ENCODE results near the gene TNNT3. TPM values are rescaled to one million over a fixed set of nuclear protein-coding genes. Genes with fewer than 3 reads are reported as not detected.

The TNNT3 gene
- total RNA-seq, 2 experiments from 2014 or later = 6.6 to 9.7 TPM

DNA sequence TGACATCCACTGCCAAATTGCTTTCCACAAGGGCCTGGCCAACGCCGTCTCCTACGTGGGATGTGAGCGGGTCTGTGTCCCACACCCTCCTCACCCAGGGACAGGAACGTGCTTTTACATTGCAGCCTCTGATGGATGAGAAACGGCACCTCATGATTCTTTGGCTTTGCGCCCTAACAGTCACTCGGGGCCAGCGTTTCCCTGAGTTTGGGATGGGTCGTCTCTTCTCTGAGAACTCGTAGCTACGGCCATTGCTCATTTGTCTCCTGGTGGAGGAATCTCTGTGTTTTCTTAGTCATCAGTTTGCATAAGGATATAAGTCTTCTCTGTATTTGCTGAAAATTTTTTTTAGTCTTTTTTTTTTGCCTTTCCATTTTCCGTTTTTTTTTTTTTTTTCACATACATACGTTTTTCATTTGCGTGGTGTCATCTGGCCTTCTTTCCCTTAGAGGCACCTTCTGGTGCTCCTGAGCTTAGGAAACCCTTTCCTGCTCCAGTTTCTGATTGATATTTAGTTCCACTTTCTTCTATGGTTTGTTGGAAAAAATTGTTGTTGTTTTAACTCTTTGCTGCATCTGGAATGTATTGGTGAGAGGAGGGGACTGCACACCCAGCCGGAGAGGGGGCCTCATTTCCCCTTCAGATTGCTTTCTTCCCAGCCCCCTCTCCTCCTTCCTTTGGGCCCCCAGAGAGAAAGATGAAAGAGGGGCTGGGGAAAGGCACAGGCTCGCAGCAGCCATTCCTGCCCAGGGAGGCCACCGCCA, 12.0 kb downstream of the TNNT3 start:
- CTCF ChIA-PET = interaction anchor here (1.2 kb wide), 1 partner anchor 49 kb away, joined by 4 read pairs; no protein-coding TSS in a partner anchor
- Mint-ChIP-seq H3K27ac (no peak overlapping the region), H3K4me3 (no peak overlapping the region), H3K9me3 (no peaks in the 10 kb centered on the region), H3K27me3 (peaks cover 19% of the 10 kb centered on the region), H3K4me1 (no peaks in the 10 kb centered on the region), H3K36me3 (ENCODE audit: low read depth) (no peaks in the 10 kb centered on the region)
- POLR2A ChIA-PET = no interaction called here
- no peak for DNase-seq

DNA sequence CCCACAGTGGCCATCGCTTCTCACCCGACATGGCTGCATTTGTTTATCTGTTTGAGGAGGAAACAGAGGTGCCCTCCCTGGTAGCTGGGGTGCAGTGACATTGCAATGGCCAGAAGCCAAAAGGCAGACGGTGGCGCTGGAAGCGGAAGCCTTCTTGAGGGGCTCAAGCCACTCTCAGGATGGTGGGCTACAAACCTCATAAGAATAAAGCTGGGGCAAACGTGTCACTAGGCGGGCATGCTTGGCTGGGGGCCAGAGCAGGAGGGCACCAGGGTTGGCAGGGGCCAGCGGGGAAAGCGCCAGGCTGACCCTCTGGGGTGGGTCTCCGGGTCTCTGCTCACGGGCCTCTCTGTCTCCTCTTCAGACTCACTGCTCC, 12.6 kb downstream of the TNNT3 start:
- Mint-ChIP-seq H3K4me1 (no peaks in the 10 kb centered on the region), H3K36me3 (ENCODE audit: low read depth) (no peaks in the 10 kb centered on the region), H3K9me3 (no peaks in the 10 kb centered on the region), H3K4me3 (no peak overlapping the region), H3K27ac (no peak overlapping the region), H3K27me3 (peaks cover 19% of the 10 kb centered on the region)
- DNase-seq = no peak
- POLR2A ChIA-PET = no interaction called here
- CTCF ChIA-PET = interaction anchor here (1.2 kb wide), 1 partner anchor 50 kb away, joined by 4 read pairs; no protein-coding TSS in a partner anchor

DNA sequence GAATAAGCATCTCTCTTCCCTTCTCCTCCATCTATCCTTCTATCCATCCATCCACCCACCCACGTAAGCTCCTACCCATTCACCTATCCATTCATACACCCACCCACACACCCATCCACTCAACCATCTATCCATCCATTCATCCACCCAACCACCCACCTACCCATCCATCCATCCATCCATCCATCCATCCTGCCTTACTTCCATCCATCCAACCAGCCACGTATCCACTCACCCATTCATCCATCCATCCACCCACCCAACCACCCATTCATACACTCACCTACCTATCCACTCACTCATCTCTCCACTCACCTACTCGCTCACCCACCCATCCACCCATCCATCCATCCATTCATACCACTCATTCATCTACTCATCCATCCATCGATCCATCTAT, 13.2 kb downstream of the TNNT3 start:
- Mint-ChIP-seq H3K36me3 (ENCODE audit: low read depth) (no peaks in the 10 kb centered on the region), H3K4me3 (no peak overlapping the region), H3K27ac (no peak overlapping the region), H3K4me1 (no peaks in the 10 kb centered on the region), H3K27me3 (peaks cover 19% of the 10 kb centered on the region), H3K9me3 (no peaks in the 10 kb centered on the region)
- ChIA-PET POLR2A (interaction anchor here (1.1 kb wide), 1 partner anchor 16 kb away, joined by 3 read pairs; no protein-coding TSS in a partner anchor), CTCF (no interaction called here)
- DNase-seq = no peak

DNA sequence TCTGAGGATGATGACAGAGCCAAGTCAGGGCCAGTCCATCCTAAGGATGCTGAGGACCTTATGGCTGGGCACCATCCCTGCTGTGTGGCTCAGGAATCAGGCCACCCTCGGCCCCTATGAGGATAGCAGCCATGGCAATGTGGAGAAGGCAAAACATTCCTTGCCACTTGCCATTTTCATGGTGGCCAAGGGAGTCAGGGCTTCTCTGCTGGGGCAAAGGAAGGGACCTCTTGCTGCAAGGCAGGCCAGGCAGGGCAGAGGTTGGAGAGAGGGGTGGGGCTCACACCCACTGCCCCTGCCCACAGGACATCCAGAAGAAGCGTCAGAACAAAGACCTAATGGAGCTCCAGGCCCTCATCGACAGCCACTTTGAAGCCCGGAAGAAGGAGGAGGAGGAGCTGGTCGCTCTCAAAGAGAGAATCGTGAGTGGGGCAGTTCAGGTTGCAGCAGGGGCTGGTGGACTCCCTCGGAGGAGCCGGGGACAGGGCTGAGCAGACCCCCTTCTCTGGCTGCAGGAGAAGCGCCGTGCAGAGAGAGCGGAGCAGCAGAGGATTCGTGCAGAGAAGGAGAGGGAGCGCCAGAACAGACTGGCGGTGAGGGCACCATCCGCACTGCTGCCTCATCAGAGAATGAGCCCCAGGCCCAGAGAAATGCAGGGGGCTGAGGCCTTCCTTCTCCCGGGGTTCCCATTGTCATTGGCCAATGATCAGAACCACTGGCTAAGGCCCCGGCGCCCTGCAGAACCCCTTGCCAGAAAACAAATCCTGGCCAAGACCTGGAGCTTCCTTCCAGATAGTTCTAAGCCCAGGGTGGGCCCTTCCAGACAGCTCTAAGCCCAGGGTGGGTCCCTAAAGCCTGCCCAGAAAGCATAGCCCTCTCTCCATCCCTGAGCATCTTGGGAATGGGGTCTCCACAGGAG, 14.2 kb downstream of the TNNT3 start:
- peaks cover 19% of the 10 kb centered on the region for H3K27me3 Mint-ChIP-seq
- H3K4me1 Mint-ChIP-seq = no peaks in the 10 kb centered on the region
- no peak for DNase-seq
- no peak overlapping the region for H3K4me3 Mint-ChIP-seq
- no peak overlapping the region for H3K27ac Mint-ChIP-seq
- ChIA-PET CTCF (no interaction called here), POLR2A (interaction anchor here (1.1 kb wide), 1 partner anchor 17 kb away, joined by 3 read pairs; no protein-coding TSS in a partner anchor)
- H3K36me3 Mint-ChIP-seq (ENCODE audit: low read depth) = no peaks in the 10 kb centered on the region
- H3K9me3 Mint-ChIP-seq = no peaks in the 10 kb centered on the region

DNA sequence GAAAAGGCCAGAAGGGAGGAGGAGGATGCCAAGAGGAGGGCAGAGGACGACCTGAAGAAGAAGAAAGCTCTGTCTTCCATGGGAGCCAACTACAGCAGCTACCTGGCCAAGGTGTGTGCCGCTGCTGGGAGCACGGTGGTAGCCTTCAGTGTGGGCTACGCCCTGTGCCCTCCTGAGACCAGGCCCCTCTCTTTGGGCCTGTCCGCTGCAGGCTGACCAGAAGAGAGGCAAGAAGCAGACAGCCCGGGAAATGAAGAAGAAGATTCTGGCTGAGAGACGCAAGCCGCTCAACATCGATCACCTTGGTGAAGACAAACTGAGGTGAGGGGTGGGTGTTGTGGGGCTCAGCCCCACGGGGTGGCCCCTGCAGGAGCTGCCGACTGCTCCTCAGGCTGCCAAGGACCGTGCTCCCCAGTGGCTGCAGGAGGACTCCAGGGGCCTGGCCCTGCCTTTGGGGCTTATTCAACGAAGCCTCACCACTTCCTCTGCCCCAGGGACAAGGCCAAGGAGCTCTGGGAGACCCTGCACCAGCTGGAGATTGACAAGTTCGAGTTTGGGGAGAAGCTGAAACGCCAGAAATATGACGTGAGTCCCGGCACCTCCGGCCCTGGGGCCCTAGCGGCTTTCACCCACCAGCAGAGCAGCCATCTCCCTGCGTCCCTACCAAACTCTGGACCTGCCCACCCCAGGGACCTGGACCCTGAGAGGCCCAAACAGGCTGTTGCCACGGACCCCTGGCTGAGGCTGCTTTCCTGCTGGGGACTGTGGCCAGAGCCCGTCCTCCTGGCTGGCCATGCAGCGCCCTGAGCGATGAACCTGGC, 15.0 kb downstream of the TNNT3 start:
- Mint-ChIP-seq H3K9me3 (no peaks in the 10 kb centered on the region), H3K27ac (no peak overlapping the region), H3K4me1 (peaks cover 3% of the 10 kb centered on the region), H3K27me3 (peaks cover 19% of the 10 kb centered on the region), H3K36me3 (ENCODE audit: low read depth) (no peaks in the 10 kb centered on the region), H3K4me3 (no peak overlapping the region)
- ChIA-PET CTCF (no interaction called here), POLR2A (no interaction called here)
- DNase-seq = no peak

DNA sequence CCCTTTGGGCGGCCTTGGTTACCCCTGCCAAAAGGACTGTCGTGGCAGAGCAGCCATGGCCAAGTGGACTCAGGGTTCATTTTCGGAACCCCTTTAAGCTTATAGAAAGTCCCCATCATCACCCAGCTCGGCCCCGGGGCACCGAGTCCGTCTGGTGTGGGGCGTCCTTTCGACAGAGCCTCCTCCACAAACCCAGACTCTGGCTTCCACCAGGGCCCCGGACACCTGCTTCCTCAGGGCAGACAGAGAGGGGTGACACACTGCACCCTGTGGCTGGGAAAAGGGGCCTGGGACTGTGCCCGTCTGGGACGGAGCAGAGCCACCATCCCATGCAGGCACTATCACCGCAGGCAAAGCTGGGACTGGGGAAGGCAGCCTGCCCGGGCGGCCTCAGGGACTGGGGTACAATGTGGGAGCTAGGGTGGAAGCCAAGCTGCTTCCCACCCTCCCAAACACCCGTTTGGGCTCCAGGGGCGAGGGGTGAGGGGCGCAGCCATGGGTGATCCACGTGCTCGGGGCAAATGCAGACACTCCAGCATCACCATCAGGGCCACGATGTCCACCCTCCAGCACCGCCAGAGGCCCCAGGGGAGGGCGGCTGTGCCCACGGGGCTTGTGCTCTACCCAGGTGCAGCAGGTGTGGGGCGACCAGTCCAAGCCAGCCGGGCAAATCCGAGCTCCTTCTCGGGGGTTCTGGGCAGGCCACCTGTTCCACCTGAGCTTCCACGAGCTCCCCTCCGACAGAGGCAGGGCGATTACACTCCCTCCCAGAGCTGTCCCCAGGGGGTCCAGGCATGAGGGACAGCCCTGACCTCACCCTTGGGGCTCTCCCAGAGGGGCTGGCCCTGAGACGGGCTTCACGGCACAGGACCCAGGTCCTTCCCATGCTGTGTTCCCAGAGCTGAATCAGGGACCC, 15.9 kb downstream of the TNNT3 start:
- no peak overlapping the region for H3K27ac Mint-ChIP-seq
- no peak overlapping the region for H3K4me3 Mint-ChIP-seq
- H3K9me3 Mint-ChIP-seq = no peaks in the 10 kb centered on the region
- CTCF ChIA-PET = no interaction called here
- peaks cover 18% of the 10 kb centered on the region for H3K27me3 Mint-ChIP-seq
- no peaks in the 10 kb centered on the region for H3K36me3 Mint-ChIP-seq (ENCODE audit: low read depth)
- POLR2A ChIA-PET = no interaction called here
- DNase-seq = no peak
- peaks cover 3% of the 10 kb centered on the region for H3K4me1 Mint-ChIP-seq

DNA sequence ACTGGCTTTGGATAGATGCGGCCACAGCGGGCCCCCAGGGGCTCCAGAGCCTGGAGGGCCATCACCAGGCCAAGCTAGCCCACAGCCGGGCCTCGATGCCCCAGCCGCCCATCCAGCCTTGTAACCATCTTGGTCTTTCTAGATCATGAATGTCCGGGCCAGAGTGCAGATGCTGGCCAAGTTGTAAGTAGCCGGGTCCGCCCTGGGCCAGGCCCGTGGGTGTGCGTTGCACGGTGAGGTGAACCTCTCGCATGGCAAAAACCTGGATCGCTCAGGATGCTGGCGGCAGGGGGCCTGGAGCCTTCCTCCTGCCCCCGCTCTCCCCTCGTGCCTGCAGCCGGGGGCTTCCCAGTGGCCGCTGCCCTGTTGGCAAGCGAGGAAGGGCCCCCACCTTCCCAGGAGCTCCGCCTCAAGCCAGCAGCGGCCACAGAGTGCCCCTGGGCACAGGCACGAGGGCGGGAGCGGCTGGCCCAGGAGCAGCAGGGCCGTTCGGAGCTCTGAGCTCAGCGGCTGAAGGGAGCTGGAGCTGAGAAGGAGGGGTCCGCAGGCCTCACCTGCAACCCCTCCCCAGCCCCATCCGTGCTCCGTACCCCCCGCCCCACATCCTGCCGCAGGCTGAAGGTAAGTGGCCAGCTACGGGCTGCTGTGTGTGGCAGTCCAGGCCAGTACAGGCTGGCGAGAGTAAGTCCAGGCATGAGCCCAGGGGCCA, 16.7 kb downstream of the TNNT3 start:
- H3K27me3 Mint-ChIP-seq = peaks cover 14% of the 10 kb centered on the region
- no peak for DNase-seq
- peaks cover 3% of the 10 kb centered on the region for H3K4me1 Mint-ChIP-seq
- H3K36me3 Mint-ChIP-seq (ENCODE audit: low read depth) = no peaks in the 10 kb centered on the region
- CTCF ChIA-PET = no interaction called here
- no peak overlapping the region for H3K4me3 Mint-ChIP-seq
- no peaks in the 10 kb centered on the region for H3K9me3 Mint-ChIP-seq
- POLR2A ChIA-PET = no interaction called here
- H3K27ac Mint-ChIP-seq = no peak overlapping the region

DNA sequence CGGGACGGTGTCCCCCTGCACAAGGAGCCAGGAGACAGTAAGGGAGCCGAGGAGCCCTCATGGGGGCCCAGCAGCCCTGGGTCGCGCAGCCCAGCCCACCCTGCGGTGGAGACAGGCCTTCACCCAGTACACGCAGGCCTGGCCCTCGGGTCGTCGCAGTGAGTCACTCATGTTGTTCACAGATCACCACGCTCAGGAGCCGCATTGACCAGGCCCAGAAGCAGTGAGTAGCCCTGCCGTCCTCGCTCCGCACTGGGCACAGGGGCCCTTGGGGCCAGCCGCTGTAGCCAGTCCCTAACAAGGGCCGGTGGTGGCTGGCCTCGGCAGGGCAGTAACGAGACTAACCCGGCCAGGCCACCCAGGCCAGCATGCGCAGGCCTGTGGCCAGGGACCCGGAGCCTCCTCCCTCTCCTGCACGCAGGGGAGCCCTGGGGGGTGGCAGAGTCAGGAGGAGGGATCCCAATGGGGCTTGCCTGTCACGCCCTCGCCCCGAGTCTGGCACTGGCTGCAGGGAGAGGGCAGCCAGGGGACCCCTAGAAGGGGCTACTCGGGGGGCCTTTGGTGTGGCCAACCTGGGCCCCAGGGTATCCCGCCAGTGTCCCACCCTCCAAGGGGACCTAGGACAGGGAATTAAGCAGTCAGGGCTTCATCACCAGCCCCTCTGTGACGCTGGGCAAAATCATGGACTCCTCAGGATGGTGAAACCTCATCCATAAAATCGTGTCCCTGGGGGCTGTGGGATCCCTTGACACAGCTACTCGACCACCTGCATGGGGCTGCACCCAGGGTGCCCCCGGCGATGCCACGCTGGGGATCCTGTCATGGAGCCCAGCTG, 17.5 kb downstream of the TNNT3 start:
- Mint-ChIP-seq H3K4me3 (no peak overlapping the region), H3K4me1 (peaks cover 3% of the 10 kb centered on the region), H3K27ac (no peak overlapping the region), H3K9me3 (no peaks in the 10 kb centered on the region), H3K27me3 (peaks cover 7% of the 10 kb centered on the region), H3K36me3 (ENCODE audit: low read depth) (no peaks in the 10 kb centered on the region)
- CTCF ChIA-PET = no interaction called here
- DNase-seq = no peak
- POLR2A ChIA-PET = no interaction called here

DNA sequence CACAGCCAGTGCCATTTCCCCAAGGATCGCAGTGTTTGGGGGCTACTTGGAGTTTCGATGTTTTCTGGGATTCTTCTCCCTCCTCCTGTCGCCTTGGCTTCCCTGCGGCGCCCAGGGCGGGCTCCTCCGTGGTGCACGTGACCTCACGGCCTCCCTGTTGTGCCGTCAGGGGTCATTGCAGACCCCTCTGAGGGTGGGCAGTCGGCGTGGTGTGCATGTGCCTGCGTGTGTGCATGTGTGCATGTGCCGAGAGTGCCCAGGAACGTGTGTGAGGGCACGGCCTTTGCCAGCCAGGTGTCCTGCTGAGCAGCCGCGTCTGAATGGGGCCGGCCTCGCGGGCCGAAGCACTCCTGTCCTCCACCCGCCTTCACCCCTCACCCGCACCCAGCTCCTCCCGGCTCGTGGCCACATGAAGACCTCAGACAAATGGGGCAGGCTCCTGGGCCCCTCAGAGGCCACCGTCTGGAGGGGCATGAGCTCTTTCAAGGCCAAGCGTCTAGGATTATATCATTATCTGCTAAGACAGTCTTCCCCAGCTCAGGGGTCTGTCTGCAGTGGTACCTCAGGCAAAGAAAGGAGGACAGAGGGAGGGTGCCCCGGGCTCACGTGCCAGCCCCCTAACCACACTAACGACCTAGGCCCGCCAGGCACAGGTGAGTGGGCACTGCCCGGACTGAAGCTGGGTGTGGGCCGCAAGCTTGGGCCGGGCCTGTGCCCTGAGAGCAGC, 18.3 kb downstream of the TNNT3 start:
- POLR2A ChIA-PET = no interaction called here
- no peak overlapping the region for H3K4me3 Mint-ChIP-seq
- no peaks in the 10 kb centered on the region for H3K36me3 Mint-ChIP-seq (ENCODE audit: low read depth)
- peaks cover 3% of the 10 kb centered on the region for H3K4me1 Mint-ChIP-seq
- no peak for DNase-seq
- CTCF ChIA-PET = no interaction called here
- H3K27ac Mint-ChIP-seq = no peak overlapping the region
- H3K27me3 Mint-ChIP-seq = peaks cover 6% of the 10 kb centered on the region
- no peaks in the 10 kb centered on the region for H3K9me3 Mint-ChIP-seq

DNA sequence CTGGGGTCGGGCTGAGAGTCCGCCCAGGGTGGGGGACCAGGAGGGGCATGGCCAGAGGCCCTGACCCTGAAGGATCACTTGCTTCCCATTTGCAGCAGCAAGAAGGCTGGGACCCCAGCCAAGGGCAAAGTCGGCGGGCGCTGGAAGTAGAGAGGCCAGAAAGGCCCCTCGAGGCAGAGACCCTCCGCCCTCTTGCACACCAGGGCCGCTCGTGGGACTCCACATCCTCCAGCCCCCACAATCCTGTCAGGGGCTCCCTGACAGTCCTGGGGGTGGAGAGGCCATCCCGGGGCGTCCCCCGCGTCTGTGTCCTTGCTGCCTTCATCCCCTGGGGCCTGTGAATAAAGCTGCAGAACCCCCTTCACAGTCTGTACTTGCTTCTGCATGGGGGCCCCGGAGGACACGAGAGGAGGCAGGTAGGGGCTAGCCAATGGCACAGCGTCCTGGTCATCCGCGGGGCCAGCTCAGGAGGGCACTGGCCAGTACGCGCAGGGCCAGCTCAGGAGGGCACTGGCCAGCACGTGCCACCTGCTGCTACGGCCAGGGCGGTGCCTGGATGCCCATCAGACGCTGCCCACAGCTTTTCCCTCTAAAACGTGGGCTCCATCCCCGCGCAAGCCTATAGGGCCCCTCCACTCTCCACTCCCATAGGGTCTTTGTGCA, 19.0 kb downstream of the TNNT3 start:
- H3K4me3 Mint-ChIP-seq = no peak overlapping the region
- H3K36me3 Mint-ChIP-seq (ENCODE audit: low read depth) = no peaks in the 10 kb centered on the region
- no peak for DNase-seq

More for the DNA sequence above, 19.0 kb downstream of the TNNT3 start:
- Mint-ChIP-seq H3K4me1 (peaks cover 3% of the 10 kb centered on the region), H3K27ac (no peak overlapping the region), H3K27me3 (peaks cover 3% of the 10 kb centered on the region), H3K9me3 (no peaks in the 10 kb centered on the region)
- ChIA-PET POLR2A (no interaction called here), CTCF (no interaction called here)
